Common myeloid progenitor, CD34-positive (primary cell): ENCODE data around the gene IGF1R. TPM values are rescaled to one million over a fixed set of nuclear protein-coding genes. Genes with fewer than 3 reads are reported as not detected.
A peak's percentile ranks its signal among the peaks of the same experiment; 100 is the strongest.

Experiments
- CTCF ChIA-PET: fragments of 350-600 bp; sonication (Branson Sonifier 250); formaldehyde crosslinking; loops from one replicate; lab custom pipeline; 2021; ENCODE audit warnings: antibody characterized with exemption; lab: Charles Lee
- POLR2A ChIA-PET: fragments of 350-600 bp; sonication (Branson Sonifier 250); formaldehyde crosslinking; loops from one replicate; lab custom pipeline; 2021; ENCODE audit warnings: antibody characterized with exemption; lab: Charles Lee
- DNase-seq, 3 donors: peaks; one replicate each; pipeline versions ENCODE4 v3.0.0 to v3.0.0-alpha.2; 2013
- H3K27ac ChIP-seq, 2 experiments: 1 replicate in 1 of 2; 2 replicates in 1 of 2; pipeline ENCODE4 v1.7.0; 2013; ENCODE audit warnings: inconsistent platforms in 2 of 2, low read length in 2 of 2, mild to moderate bottlenecking in 2 of 2, low read depth in 1 of 2, moderate library complexity in 1 of 2; ENCODE audit not compliant: severe bottlenecking in 2 of 2, insufficient read depth in 1 of 2, poor library complexity in 1 of 2
- H3K27me3 ChIP-seq, 5 experiments: replicated peaks in 2 of 5; 1 replicate in 3 of 5; 2 replicates in 2 of 5; pipeline versions ENCODE4 v1.6.1 to v1.7.0; 2013; ENCODE audit warnings: low read length in 4 of 5, mild to moderate bottlenecking in 2 of 5, moderate library complexity in 2 of 5, inconsistent platforms in 1 of 5; ENCODE audit not compliant: insufficient read depth in 5 of 5, control insufficient read depth in 4 of 5
- H3K36me3 ChIP-seq, 4 experiments: 1 replicate in 2 of 4; 2 replicates in 2 of 4; pipeline versions ENCODE4 v1.6.1 to v1.7.0; 2013; ENCODE audit warnings: low read length in 3 of 4, control low read depth in 1 of 4, mild to moderate bottlenecking in 1 of 4; ENCODE audit not compliant: control insufficient read depth in 4 of 4, insufficient read depth in 4 of 4
- H3K4me1 ChIP-seq, 4 experiments: 1 replicate in 3 of 4; 2 replicates in 1 of 4; pipeline versions ENCODE4 v1.6.1 to v1.7.1; 2013; ENCODE audit warnings: low read length in 3 of 4, mild to moderate bottlenecking in 3 of 4, control low read depth in 1 of 4, inconsistent platforms in 1 of 4, moderate library complexity in 1 of 4; ENCODE audit not compliant: control insufficient read depth in 4 of 4, insufficient read depth in 4 of 4; ENCODE audit errors: control extremely low read depth in 1 of 4
- H3K4me3 ChIP-seq, 7 experiments: 1 replicate in 4 of 7; 2 replicates in 3 of 7; pipeline versions ENCODE4 v1.5.1 to v1.7.0; 2013; ENCODE audit warnings: mild to moderate bottlenecking in 7 of 7, low read length in 6 of 7, moderate library complexity in 6 of 7, inconsistent platforms in 2 of 7, low read depth in 2 of 7, control low read depth in 1 of 7; ENCODE audit not compliant: insufficient read depth in 4 of 7, control insufficient read depth in 1 of 7; ENCODE audit errors: extremely low read depth in 1 of 7
- H3K9me3 ChIP-seq, 5 experiments: 1 replicate in 4 of 5; 2 replicates in 1 of 5; pipeline versions ENCODE4 v1.6.1 to v1.7.1; 2013; ENCODE audit warnings: low read length in 4 of 5, mild to moderate bottlenecking in 2 of 5, inconsistent platforms in 1 of 5, low read depth in 1 of 5, moderate library complexity in 1 of 5; ENCODE audit not compliant: control insufficient read depth in 4 of 5, insufficient read depth in 2 of 5; ENCODE audit errors: control extremely low read depth in 1 of 5
- WGBS: methylation state at CpG from one replicate; pipeline ENCODE4 v1.1.5; 2013; ENCODE audit not compliant: insufficient coverage; 5-methylcytosine and 5-hydroxymethylcytosine counted together
- polyA plus RNA-seq: library from polyadenylated mRNA; unstranded; fragments of 120-200 nt; gene quantifications from one replicate; pipeline ENCODE4 v1.2.1, GENCODE V29; 2013

IGF1R gene
- 13.2 TPM for polyA plus RNA-seq

DNA sequence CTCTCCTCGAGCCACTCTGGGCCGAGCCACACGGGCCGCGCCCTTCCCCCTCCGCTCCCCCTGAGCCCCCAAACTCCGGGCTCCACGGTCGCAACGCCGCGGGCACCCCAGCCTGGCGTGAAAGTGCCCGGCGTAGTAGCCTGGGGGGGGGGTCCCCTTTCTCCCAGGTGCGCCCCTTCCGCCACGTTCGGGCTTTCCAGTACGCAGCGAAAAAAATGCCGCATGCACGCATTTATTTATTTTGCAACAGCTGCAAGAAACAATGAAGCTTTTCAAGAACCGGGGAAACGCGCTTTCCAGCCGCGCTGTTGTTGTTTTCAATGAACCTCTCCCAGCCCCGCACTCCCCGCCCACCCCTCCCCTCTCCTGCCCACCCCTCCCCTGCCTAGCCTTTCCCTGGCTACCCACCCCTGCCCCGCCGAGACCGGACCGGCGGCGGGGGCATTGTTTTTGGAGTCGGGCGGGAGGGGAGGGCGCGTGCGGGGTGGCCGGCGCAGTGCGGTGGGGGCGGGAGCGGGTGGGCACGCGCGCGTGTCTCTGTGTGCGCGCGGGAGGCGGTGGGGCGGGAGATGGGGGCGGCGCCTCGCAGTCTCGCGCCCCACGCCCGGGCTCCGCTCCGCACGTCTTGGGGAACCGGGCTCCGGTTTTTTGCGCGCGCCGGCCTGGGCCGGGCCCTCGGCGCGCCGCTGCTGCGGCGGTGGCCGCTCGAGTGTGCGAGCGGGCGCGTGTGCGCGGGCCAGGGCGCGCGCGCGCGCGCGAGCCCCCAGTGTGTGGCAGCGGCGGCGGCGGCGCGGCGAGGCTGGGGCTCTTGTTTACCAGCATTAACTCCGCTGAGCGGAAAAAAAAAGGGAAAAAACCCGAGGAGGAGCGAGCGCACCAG, at the start of gene IGF1R:
IGF1R (plus strand) TSS at position 766 of the 880 bp plus-strand sequence. CDS start 1,043 bp downstream, outside the sequence.
- POLR2A ChIA-PET, result no interaction called here
- peak; percentile 89 to 95 (median 95) for DNase-seq
- Histone ChIP-seq H3K9me3 (no peaks in the 10 kb centered on the region), H3K27me3 (peaks cover 0 to 30% (median 17%) of the 10 kb centered on the region in 5 experiments), H3K4me3 (peak within 1 kb of the TSS; percentile 75 to 95 (median 89)), H3K27ac (peak within 1 kb of the TSS in 1 of 2 experiments; percentile 58), H3K4me1 (peaks cover 10 to 38% (median 31%) of the 10 kb centered on the region in 4 experiments), H3K36me3 (no peaks in the 10 kb centered on the region)
- CTCF ChIA-PET, result interaction anchor here (1.0 to 1.6 kb wide), 5 partner anchors 15 to 208 kb away, joined by 3 to 10 read pairs (median 4); no protein-coding TSS in a partner anchor
- WGBS, result under 1% methylated on average over 69 of the region's 106 CpGs

DNA sequence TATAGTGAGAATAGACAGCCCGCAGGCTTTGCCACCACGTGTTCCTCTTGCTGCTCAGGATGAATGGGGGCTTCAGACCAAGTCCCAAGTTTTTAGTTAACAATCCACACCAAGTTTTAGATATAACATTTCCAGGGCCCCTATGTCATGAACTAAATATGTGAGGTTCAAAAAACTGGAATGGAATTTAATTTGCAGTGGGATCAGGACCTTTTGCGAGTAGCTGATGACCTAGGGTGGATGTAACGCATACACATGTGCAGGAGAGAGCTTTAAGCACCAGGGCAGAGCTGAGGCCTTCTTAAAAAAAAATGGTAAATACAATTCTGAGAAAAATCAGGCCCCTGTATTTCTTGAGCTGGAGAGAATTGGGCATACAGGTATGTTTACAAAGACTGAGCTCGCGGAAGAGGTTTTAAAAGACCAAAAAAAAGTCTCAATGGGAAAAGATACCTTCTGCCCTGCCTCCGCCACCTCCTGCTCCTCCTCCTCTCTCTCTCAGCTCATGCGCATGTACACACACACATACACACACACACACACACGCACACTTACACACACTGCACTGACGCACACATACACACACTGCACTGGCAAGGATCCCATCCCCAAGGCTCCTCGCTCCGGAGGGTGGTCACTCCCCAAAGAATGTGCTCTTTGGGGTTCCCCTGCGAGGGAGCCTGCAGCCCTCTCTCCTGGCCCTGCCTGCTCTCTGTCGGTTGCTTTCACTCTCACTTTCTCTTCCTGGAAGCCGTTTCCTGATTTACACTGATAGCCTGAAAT, 48.2 kb upstream of the IGF1R start:
- Histone ChIP-seq H3K27me3 (peaks cover 0 to 3% (median 0%) of the 10 kb centered on the region in 5 experiments), H3K9me3 (no peaks in the 10 kb centered on the region), H3K27ac (peak overlapping the region in 1 of 2 experiments; percentile 54), H3K4me3 (peak overlapping the region; percentile 30 to 77 (median 71)), H3K36me3 (no peaks in the 10 kb centered on the region), H3K4me1 (peaks cover 5 to 13% (median 9%) of the 10 kb centered on the region in 4 experiments)
- peak; percentile 46 to 81 (median 78) for DNase-seq
- CTCF ChIA-PET, result interaction anchor here (0.8 to 1.3 kb wide), 4 partner anchors 19 to 251 kb away, joined by 3 read pairs; no protein-coding TSS in a partner anchor
- 1% methylated on average over 10 of the region's 15 CpGs for WGBS
- POLR2A ChIA-PET, result no interaction called here

DNA sequence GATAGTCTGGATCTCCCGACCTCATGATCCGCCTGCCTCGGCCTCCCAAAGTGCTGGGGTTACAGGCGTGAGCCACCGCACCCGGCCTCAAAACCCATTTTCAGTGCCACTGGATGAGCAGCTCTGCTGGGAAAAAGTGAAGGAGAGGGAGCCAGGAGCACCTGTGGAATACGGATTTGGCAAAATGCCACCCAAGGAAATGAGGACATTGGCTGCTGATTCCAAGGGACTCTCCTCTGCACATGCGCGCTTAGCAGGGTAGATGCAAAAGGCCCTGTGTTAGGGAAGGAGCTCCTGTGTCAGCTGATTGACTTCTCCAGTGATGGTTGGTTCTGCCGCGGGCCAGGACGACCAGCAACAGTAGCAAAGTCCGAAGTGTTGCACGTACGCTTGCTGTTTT, 43.4 kb upstream of the IGF1R start:
- CTCF ChIA-PET, result interaction anchor here (1.2 kb wide), 1 partner anchor 14 kb away, joined by 3 read pairs; no protein-coding TSS in a partner anchor
- Histone ChIP-seq H3K27ac (no peak overlapping the region), H3K9me3 (no peaks in the 10 kb centered on the region), H3K4me3 (no peak overlapping the region), H3K27me3 (peaks cover 0 to 2% (median 0%) of the 10 kb centered on the region in 5 experiments), H3K4me1 (peaks cover 4 to 9% (median 6%) of the 10 kb centered on the region in 4 experiments), H3K36me3 (no peaks in the 10 kb centered on the region)
- POLR2A ChIA-PET, result no interaction called here
- no peak for DNase-seq
- WGBS, result 98% methylated on average over 11 of the region's 15 CpGs

DNA sequence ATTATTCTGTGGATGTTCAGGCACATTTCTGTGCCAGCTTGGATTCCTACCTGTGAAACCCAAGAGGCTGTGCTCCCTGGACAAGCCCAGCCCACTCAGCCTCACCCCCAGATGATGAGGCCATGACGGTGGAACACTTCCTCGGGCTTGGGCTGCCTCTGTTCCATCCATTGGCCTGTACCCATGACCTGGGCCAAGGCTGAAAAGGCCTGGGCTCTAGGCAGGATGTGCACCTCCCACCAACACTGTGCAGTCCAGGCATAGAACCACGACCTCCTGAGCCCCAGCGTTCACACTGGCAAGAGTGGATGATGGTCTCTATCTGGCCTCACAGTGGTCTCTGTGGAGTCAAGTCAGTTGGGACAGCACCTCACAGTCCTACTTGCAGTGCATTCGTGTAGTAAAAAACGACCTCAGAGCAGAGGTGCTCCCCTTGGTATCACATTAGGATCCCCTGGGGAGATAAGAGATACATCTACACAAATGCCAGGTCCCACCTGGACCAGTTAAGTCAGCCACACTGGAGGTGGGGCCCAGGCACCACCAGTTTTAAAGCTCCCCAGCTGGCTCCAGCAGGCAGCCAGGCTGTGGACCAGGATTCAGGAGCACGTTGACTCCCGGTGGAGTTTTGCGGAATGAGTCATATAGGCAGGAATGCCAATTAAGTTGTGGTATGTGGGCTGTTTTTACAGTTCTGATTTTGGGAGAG, 39.0 kb upstream of the IGF1R start:
- H3K9me3 ChIP-seq, result no peaks in the 10 kb centered on the region
- WGBS, result 98% methylated on average over 9 of the region's 9 CpGs
- no peak overlapping the region for H3K4me3 ChIP-seq
- no peak for DNase-seq
- no peaks in the 10 kb centered on the region for H3K36me3 ChIP-seq
- H3K27ac ChIP-seq, result no peak overlapping the region
- H3K27me3 ChIP-seq, result peaks cover 0 to 2% (median 0%) of the 10 kb centered on the region in 5 experiments
- CTCF ChIA-PET, result interaction anchor here (1.1 kb wide), 1 partner anchor 126 kb away, joined by 3 read pairs; no protein-coding TSS in a partner anchor
- POLR2A ChIA-PET, result interaction anchor here (0.5 kb wide), 1 partner anchor 55 kb away, joined by 3 read pairs; no protein-coding TSS in a partner anchor
- H3K4me1 ChIP-seq, result peaks cover 0 to 6% (median 3%) of the 10 kb centered on the region in 4 experiments

DNA sequence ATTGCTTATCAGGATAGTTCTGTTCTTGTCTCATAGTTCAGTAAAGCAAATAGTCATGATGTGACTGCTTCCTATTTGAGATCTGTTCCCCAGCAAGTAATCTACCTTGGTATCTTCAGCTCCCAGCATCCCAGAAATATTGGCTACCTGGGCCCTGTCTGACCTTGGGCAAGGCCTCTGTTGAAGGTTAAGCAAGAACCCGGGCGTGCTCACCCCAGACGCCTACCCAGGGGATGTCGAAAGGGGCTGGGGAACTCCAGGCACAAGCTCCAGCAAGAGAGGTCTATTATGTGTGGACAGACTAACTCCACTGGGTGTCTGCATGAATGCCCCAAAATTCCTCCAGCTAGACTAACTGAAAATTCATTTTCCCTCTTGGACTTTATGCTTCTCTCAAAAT, 37.3 kb upstream of the IGF1R start:
- no peaks in the 10 kb centered on the region for H3K9me3 ChIP-seq
- H3K36me3 ChIP-seq, result no peaks in the 10 kb centered on the region
- WGBS, result 100% methylated on average over 4 of the region's 4 CpGs
- DNase-seq, result no peak
- no peak overlapping the region for H3K27ac ChIP-seq
- peaks cover 0 to 2% (median 0%) of the 10 kb centered on the region in 5 experiments for H3K27me3 ChIP-seq
- peaks cover 0 to 6% (median 3%) of the 10 kb centered on the region in 4 experiments for H3K4me1 ChIP-seq
- no peak overlapping the region for H3K4me3 ChIP-seq
- CTCF ChIA-PET, result no interaction called here
- POLR2A ChIA-PET, result interaction anchor here (0.7 kb wide), 1 partner anchor 94 kb away, joined by 3 read pairs; no protein-coding TSS in a partner anchor

DNA sequence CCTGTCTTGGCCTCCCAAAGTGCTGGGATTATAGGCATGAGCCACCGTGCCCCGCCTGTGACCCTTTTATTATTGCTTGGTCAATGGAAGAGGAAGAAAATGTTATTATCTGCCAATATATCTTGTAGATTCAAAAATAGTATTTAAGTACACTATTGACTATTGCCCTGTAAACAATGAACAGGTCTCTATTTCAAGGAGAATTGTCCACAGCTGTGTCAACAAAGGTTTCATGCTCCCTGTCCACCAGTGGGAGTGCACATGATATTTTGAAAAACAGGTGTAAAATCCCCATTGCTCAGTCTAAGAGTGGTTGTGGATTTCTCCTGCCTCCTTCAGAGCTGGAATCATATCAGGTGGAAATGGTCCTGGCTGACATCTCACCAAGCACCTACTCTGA, 36.5 kb upstream of the IGF1R start:
- H3K27me3 ChIP-seq, result peaks cover 0 to 2% (median 0%) of the 10 kb centered on the region in 5 experiments
- CTCF ChIA-PET, result no interaction called here
- WGBS, result no CpG with 5 or more reads among the region's 2 CpGs

More for the DNA sequence above, 36.5 kb upstream of the IGF1R start:
- Histone ChIP-seq H3K9me3 (no peaks in the 10 kb centered on the region), H3K4me1 (peaks cover 0 to 6% (median 3%) of the 10 kb centered on the region in 4 experiments), H3K36me3 (no peaks in the 10 kb centered on the region), H3K27ac (no peak overlapping the region), H3K4me3 (no peak overlapping the region)
- POLR2A ChIA-PET, result no interaction called here
- DNase-seq, result no peak
